ENCODE results near the gene SYNJ2.

Gene SYNJ2

GRCh38 chr6:157954150-157955117, 27.2 kb upstream of the SYNJ2 start:
- in situ Hi-C loops (cut with HindIII; ENCODE audit: low sequenced_read_pairs), result no loop called here

DNA sequence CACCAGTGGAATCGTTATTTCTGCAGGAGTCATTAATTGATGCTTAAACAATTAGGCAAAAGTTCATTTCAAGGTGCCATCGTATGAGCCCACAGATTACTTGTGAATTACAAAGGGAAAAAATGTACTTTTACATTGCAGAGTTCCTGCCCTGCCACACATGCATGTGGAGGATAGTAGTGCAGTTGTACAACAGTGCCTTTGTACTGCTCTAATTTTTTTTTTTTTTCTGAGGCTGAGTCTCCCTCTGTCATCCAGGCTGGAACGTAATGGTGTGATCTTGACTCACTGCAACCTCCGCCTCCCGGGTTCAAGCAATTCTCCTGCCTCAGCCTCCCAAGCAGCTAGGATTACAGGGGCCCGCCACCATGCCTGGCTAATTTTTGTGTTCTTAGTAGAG, 26.0 kb upstream of the SYNJ2 start:
- in situ Hi-C loops (cut with HindIII; ENCODE audit: low sequenced_read_pairs), result no loop called here

- in situ Hi-C loops (cut with HindIII; ENCODE audit: low sequenced_read_pairs), result no loop called here
These were observed 25.4 kb upstream of the SYNJ2 start for GRCh38 chr6:157956171-157956730.

DNA sequence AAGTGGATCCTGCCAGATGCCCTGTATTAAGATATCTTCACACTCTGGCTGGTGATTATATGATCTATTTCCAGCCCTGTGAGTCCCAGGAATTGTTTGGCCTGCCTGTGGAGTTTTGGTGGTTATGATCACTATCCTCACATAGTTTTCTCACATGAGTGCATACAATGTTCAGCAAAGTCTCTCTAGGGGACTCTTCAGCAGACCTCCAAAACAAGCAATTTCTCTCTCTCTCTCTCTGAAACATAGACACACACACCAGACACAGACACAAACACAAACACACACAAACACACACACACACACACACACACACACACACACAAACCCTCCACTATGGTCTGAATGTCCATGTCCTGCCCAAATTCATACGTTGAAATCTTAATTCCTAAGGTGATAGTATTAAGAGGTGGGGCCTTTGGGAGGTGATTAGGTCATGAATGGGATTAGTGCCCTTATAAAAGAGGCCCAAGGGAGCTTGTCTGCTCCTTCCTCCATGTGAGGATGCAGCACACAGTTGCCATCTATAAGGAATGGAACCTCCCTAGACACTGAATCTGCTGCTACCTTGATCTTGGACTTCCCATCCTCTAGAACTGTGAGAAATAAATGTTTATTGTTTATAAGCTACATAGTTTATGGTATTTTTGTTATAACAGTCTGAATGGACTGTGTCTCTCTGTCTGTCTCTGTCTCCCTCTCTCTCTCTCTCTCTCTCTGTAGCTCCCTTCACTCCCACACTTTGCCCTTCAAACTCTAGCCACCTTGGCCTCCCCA, 22.0 kb upstream of the SYNJ2 start:
- in situ Hi-C loops (cut with HindIII; ENCODE audit: low sequenced_read_pairs), result no loop called here

DNA sequence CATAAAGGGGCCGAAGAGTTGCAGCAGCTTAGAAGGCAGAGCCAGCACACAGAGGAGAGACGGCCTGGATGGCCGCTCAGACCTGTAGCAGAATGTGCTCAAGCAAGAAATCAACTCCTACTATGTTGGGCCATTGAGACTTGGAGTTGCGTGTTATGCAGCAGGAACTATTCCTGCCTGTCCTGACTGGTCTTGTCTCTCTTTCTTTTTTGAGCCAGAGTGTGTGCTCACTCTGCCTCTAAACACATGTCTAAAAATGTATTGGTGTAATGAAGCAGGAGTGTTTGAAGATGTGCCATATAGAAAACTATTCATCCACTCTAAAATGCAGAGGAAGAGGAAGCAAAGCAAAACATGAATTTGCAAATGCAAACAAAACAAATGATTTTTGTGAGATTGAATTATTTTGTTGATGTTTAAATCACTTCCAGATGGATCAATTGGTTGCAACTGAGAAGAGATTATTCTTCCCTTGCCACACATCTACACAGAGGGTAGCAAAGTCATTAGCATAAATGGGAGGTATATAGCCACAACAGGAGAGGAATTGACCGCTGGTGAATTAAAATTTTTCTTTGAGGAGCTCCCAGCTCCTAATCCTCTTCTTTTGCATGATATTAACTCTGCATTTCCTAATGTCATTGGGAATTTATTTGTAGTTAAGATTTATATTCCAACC, 20.4 kb upstream of the SYNJ2 start:
- in situ Hi-C loops (cut with HindIII; ENCODE audit: low sequenced_read_pairs), result no loop called here

GRCh38 chr6:157961832-157962575, 19.7 kb upstream of the SYNJ2 start:
- in situ Hi-C loops (cut with HindIII; ENCODE audit: low sequenced_read_pairs), result no loop called here

DNA sequence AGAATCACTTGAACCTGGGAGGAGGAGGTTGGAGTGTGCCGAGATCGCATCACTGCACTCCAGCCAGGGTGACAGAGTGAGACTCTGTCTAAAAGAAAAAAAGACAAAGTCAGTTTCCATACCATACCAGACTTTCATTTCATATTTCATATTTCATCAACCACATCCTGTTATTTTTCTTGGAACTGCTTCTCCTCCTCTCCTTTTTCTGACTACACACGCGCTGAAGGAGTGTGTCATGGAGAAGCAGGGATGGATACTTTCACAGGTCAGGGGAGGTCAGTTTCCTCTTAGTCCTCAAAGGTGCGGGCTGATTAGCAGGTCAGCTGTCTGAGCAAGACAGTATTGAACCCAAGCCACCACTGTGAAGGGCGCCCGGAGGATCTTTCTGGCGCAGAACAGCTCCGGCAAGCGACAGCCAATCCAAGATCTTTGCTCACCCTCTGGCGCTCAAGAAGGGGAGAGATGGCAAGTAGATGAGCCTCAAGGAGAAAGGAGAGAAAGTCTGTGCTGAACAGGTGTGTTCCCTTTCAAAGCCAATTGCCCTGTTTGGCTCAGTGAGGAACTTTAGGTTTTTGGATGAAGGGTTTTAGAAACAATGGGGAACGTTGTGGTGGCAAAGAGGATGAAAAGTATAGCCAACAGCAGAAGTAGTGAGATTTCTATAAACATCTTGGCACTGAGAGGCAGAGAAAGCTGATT, 18.9 kb upstream of the SYNJ2 start:
- in situ Hi-C loops (cut with HindIII; ENCODE audit: low sequenced_read_pairs), result no loop called here

GRCh38 chr6:157964100-157964499, 17.6 kb upstream of the SYNJ2 start:
- in situ Hi-C loops (cut with HindIII; ENCODE audit: low sequenced_read_pairs), result no loop called here

GRCh38 chr6:157965387-157965786, 16.3 kb upstream of the SYNJ2 start:
- in situ Hi-C loops (cut with HindIII; ENCODE audit: low sequenced_read_pairs), result no loop called here

GRCh38 chr6:157966589-157966977, 15.1 kb upstream of the SYNJ2 start:
- in situ Hi-C loops (cut with HindIII; ENCODE audit: low sequenced_read_pairs), result no loop called here

DNA sequence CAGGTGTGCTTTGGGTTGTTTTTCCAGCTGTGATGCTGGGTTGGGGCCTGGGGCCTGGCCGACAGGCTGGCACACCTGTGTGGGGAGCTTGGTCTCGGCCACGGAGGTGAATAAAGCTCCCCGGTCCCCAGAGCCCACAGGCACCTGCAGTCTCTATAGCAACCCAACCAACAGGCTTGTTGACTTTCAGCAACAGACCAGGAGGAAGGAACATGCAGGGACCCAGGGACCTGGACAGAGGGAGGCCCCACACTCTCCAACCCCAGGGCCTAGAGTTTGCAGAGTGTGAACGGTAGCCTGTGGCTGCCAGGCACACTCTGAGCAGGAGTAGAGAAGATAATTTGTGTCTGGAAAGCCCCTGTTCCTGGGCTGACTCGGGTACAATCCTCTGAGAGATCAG, 14.6 kb upstream of the SYNJ2 start:
- in situ Hi-C loops (cut with HindIII; ENCODE audit: low sequenced_read_pairs), result no loop called here

- in situ Hi-C loops (cut with HindIII; ENCODE audit: low sequenced_read_pairs), result no loop called here
These were observed 14.2 kb upstream of the SYNJ2 start for GRCh38 chr6:157967486-157967885.

- in situ Hi-C loops (cut with HindIII; ENCODE audit: low sequenced_read_pairs), result loop anchor here (5.0 kb wide), 1 partner anchor 45 kb away; no protein-coding TSS in a partner anchor
These were observed 9.5 kb upstream of the SYNJ2 start for GRCh38 chr6:157972177-157972576.

DNA sequence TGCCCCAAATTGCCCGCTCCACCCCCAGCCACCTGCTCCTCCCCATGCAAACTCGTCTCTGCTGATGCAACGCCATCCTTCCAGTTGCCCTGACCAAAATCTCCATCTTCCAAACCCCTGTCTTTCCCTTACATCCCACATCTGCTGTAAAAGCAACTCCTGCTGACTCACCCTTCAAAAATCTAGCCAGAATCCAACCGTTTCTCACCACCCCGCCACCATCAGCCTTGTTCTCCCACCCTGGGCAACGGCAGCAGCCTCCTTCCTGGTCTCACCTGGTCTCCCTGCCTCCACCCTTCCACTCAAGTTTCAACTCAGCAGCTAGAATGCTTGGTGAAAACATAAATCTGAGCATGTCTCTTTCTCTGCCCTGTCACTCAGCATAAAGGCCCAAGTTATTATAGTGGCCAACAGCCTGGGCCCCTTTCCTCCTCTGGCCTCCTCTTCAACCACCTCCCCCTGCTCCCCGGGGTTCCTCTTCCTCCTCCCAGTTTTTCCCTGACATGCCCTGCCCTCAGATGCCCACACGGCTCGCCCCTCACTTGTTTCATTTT, 7.2 kb upstream of the SYNJ2 start:
- in situ Hi-C loops (cut with HindIII; ENCODE audit: low sequenced_read_pairs), result loop anchor here (5.0 kb wide), 1 partner anchor 43 kb away; no protein-coding TSS in a partner anchor

DNA sequence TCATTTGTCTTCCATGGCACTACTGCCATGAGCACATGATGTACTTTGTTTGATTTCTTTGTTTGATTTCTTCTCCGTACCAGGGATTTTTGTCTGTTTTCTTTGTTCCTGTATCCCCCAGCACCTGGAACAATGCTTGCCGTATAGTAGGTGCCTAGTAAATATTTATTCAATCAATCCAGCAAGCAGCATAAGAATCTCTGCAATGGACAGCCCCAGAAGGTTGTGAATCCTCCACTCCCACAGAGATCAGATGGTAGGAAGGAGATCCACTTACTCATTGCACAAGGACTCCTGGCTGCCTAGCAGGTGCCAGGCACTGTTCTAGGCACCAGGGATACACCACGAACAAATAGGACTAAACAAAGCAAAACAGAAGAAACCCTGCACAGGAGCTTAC, 6.7 kb upstream of the SYNJ2 start:
- in situ Hi-C loops (cut with HindIII; ENCODE audit: low sequenced_read_pairs), result loop anchor here (5.0 kb wide), 1 partner anchor 42 kb away; no protein-coding TSS in a partner anchor

- in situ Hi-C loops (cut with HindIII; ENCODE audit: low sequenced_read_pairs), result no loop called here
These were observed 6.2 kb upstream of the SYNJ2 start for GRCh38 chr6:157975456-157975855.

DNA sequence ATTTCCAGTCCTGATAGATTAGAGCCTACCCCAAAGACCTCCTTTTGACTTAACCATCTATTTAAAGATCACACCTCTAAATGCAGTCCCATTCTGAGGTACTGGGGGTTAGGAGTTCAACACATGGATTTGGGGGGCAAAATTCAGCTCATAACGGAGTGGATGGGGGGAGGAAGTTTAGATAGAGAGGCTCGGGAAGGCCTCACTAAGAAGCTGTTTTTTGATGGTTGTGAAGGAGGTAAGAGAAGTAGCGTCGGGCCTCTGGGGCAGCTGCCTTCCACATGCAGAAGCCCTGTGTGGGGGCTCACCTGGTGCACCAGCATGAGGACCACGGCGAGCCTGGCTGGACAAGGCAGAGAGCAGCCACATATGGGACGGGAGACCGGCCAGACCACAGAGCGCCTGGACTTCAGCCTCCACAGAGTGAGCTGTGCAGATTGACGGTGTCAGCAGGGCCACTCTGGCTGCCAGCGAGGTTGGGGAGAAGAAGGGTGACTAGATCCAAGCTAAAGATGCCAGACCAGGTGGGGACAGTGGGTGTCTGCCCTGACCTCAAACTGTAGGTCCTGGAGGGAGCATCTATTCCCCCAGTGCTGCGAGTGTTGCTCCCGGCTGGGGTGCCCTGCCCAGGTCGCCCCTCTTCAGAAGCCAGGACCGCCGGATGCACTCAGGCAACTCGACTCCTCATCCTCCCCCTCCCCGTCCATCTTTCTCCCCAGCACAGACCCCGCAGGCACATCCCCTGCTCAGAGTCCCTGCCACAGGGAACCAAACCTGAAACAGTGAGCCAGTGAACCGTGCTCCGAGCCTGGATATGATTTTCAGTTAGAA, 5.1 kb upstream of the SYNJ2 start:
- in situ Hi-C loops (cut with HindIII; ENCODE audit: low sequenced_read_pairs), result no loop called here

DNA sequence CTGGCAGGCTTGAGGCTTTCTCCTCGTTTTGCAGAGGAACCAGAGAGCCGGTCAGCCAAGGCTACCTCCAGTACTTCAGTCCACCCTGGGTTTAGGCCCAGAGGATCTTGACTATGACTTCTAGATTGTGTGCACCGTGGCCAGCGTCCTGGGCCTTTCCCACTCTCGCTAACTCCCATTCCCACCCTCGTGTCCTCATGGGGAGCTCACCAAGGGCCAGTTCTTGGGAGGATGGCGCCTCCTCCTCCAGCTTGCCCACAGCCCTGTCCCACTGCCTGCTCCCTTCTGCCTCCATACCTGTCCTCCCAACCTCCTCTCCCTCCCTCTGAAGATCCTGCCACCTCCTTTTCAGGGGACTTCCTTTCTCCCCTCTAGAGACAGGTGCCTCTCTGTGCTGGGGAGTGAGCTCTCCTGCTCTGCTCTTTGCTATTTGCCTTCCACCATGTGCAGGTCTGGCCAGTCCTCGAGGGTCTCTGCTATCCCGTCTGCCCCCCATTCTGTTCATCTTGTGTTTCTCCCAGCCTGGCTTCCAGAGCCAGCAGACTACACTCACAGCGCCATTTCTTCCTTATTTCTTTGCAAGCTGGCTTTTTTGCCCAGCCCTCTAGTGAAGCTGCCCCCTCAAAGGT, 4.4 kb upstream of the SYNJ2 start:
- in situ Hi-C loops (cut with HindIII; ENCODE audit: low sequenced_read_pairs), result no loop called here

Data from DLD1 (cell line).